ENCODE data around the gene PRDM13. TPM values are rescaled to one million over a fixed set of nuclear protein-coding genes. Genes with fewer than 3 reads are reported as not detected.

PRDM13 gene
- total and polyA plus RNA-seq, 9 of the 15 experiments (the other 6 are each of a cell fraction or from before 2014, with no cell fraction given) = not detected

GRCh38 chr6:99611148-99611547 is 4.5 kb downstream of the PRDM13 start (continued):
- TF ChIP-seq, protein P1, sequence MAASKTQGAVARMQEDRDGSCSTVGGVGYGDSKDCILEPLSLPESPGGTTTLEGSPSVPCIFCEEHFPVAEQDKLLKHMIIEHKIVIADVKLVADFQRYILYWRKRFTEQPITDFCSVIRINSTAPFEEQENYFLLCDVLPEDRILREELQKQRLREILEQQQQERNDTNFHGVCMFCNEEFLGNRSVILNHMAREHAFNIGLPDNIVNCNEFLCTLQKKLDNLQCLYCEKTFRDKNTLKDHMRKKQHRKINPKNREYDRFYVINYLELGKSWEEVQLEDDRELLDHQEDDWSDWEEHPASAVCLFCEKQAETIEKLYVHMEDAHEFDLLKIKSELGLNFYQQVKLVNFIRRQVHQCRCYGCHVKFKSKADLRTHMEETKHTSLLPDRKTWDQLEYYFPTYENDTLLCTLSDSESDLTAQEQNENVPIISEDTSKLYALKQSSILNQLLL (CRISPR knock-in tag; IDR thresholded peaks at IDR 0.05; ENCODE audit: borderline replicate concordance) = no peak
- TF ChIP-seq EP300 (IDR thresholded peaks at IDR 0.05; ENCODE audit: low read length) (no peak), ZNF174 (CRISPR knock-in tag; IDR thresholded peaks at IDR 0.05) (no peak), HDAC3 (IDR thresholded peaks at IDR 0.05; ENCODE audit: borderline replicate concordance, partially characterized antibody) (no peak), ZNF561 (CRISPR knock-in tag; conservative IDR thresholded peaks at IDR 0.05) (no peak), PHTF2 (CRISPR knock-in tag; IDR thresholded peaks at IDR 0.05) (no peak), FOXK1 (CRISPR knock-in tag; IDR thresholded peaks at IDR 0.05; ENCODE audit: borderline replicate concordance) (no peak), HNRNPH1 (optimal IDR thresholded peaks at IDR 0.05; ENCODE audit: low read depth, low read length) (no peak), POLR2B (IDR thresholded peaks at IDR 0.05; ENCODE audit: low read depth, partially characterized antibody) (no peak), RBFOX2 (IDR thresholded peaks at IDR 0.05; ENCODE audit: low read depth, low read length) (no peak), TBL1XR1 (IDR thresholded peaks at IDR 0.05; ENCODE audit: low read length in 2 of 2) (no peak), OTX1 (CRISPR knock-in tag; IDR thresholded peaks at IDR 0.05) (no peak), ZC3H4 (CRISPR knock-in tag; IDR thresholded peaks at IDR 0.05; ENCODE audit: borderline replicate concordance) (no peak), RNF219 (CRISPR knock-in tag; IDR thresholded peaks at IDR 0.05) (no peak)
- TF ChIP-seq, protein P2, sequence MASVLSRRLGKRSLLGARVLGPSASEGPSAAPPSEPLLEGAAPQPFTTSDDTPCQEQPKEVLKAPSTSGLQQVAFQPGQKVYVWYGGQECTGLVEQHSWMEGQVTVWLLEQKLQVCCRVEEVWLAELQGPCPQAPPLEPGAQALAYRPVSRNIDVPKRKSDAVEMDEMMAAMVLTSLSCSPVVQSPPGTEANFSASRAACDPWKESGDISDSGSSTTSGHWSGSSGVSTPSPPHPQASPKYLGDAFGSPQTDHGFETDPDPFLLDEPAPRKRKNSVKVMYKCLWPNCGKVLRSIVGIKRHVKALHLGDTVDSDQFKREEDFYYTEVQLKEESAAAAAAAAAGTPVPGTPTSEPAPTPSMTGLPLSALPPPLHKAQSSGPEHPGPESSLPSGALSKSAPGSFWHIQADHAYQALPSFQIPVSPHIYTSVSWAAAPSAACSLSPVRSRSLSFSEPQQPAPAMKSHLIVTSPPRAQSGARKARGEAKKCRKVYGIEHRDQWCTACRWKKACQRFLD (CRISPR knock-in tag; IDR thresholded peaks at IDR 0.05) = no peak
- TF ChIP-seq, protein P3, sequence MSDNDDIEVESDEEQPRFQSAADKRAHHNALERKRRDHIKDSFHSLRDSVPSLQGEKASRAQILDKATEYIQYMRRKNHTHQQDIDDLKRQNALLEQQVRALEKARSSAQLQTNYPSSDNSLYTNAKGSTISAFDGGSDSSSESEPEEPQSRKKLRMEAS (CRISPR knock-in tag; IDR thresholded peaks at IDR 0.05) = no peak
- TF ChIP-seq, protein P4, sequence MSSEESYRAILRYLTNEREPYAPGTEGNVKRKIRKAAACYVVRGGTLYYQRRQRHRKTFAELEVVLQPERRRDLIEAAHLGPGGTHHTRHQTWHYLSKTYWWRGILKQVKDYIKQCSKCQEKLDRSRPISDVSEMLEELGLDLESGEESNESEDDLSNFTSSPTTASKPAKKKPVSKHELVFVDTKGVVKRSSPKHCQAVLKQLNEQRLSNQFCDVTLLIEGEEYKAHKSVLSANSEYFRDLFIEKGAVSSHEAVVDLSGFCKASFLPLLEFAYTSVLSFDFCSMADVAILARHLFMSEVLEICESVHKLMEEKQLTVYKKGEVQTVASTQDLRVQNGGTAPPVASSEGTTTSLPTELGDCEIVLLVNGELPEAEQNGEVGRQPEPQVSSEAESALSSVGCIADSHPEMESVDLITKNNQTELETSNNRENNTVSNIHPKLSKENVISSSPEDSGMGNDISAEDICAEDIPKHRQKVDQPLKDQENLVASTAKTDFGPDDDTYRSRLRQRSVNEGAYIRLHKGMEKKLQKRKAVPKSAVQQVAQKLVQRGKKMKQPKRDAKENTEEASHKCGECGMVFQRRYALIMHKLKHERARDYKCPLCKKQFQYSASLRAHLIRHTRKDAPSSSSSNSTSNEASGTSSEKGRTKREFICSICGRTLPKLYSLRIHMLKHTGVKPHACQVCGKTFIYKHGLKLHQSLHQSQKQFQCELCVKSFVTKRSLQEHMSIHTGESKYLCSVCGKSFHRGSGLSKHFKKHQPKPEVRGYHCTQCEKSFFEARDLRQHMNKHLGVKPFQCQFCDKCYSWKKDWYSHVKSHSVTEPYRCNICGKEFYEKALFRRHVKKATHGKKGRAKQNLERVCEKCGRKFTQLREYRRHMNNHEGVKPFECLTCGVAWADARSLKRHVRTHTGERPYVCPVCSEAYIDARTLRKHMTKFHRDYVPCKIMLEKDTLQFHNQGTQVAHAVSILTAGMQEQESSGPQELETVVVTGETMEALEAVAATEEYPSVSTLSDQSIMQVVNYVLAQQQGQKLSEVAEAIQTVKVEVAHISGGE (CRISPR knock-in tag; IDR thresholded peaks at IDR 0.05) = no peak
- TF ChIP-seq, protein P5, sequence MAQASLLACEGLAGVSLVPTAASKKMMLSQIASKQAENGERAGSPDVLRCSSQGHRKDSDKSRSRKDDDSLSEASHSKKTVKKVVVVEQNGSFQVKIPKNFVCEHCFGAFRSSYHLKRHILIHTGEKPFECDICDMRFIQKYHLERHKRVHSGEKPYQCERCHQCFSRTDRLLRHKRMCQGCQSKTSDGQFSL (CRISPR knock-in tag; IDR thresholded peaks at IDR 0.05) = no peak
- TF ChIP-seq, protein P5 (tag; IDR thresholded peaks at IDR 0.05) = no peak

Measured in K562 (cell line).